Fibroblast of the conjunctiva (primary cell): ENCODE results near the gene CHEK2.
A peak's percentile ranks its signal among the peaks of the same experiment; 100 is the strongest.
"Not testable (repeated sequence)": the region's sequence is repeated elsewhere in the genome, so short reads cannot be mapped to it uniquely, and the experiment has no call there.

Source experiments
- DNase-seq: peaks from one replicate; pipeline ENCODE4 v3.0.0-alpha.2; 2010; ENCODE audit warnings: low read depth

The CHEK2 gene

GRCh38 chr22:28741200-28741784 lies 328 bp downstream of the CHEK2 start:
- DNase-seq: no peak

GRCh38 chr22:28738876-28739275 lies 2.7 kb downstream of the CHEK2 start:
- not testable (repeated sequence) for DNase-seq

GRCh38 chr22:28737701-28738100 lies 3.9 kb downstream of the CHEK2 start:
- no peak for DNase-seq

- DNase-seq: no peak
Measured at GRCh38 chr22:28736301-28737155, 5.1 kb downstream of the CHEK2 start.

- DNase-seq: no peak
Measured at GRCh38 chr22:28734393-28734792, 7.2 kb downstream of the CHEK2 start.

- no peak for DNase-seq
Measured at GRCh38 chr22:28730179-28730578, 11.4 kb downstream of the CHEK2 start.

GRCh38 chr22:28728621-28729313 lies 12.9 kb downstream of the CHEK2 start:
- no peak for DNase-seq

- no peak for DNase-seq
Measured at GRCh38 chr22:28728002-28728401, 13.6 kb downstream of the CHEK2 start.

GRCh38 chr22:28718044-28718443 lies 23.6 kb downstream of the CHEK2 start:
- DNase-seq: no peak

- DNase-seq: no peak
Measured at GRCh38 chr22:28716686-28717085, 24.9 kb downstream of the CHEK2 start.

GRCh38 chr22:28715611-28716010 lies 26.0 kb downstream of the CHEK2 start:
- DNase-seq: no peak

GRCh38 chr22:28714043-28714628 lies 27.5 kb downstream of the CHEK2 start:
- DNase-seq: no peak

- peak; percentile 93 for DNase-seq
Measured at GRCh38 chr22:28711820-28712777, 29.5 kb downstream of the CHEK2 start.

GRCh38 chr22:28711341-28711740 lies 30.3 kb downstream of the CHEK2 start:
- DNase-seq: no peak

GRCh38 chr22:28710576-28711191 lies 30.9 kb downstream of the CHEK2 start:
- DNase-seq: peak; percentile 88

GRCh38 chr22:28710107-28710506 lies 31.5 kb downstream of the CHEK2 start:
- DNase-seq: no peak

- DNase-seq: no peak
Measured at GRCh38 chr22:28706845-28707244, 34.8 kb downstream of the CHEK2 start.

GRCh38 chr22:28703436-28703835 lies 38.2 kb downstream of the CHEK2 start:
- peak; percentile 36 for DNase-seq

- no peak for DNase-seq
Measured at GRCh38 chr22:28702891-28703290, 38.7 kb downstream of the CHEK2 start.

- not testable (repeated sequence) for DNase-seq
Measured at GRCh38 chr22:28693041-28693760, 48.4 kb downstream of the CHEK2 start.
